K562 (cell line): ENCODE measurements around the gene C1D. TPM values are rescaled to one million over a fixed set of nuclear protein-coding genes. Genes with fewer than 3 reads are reported as not detected.

Experiments used
- C11orf30 ChIP-seq: fragments of 450-650 bp; IDR thresholded peaks from 2 replicates; pipeline ENCODE4 v1.6.1; 2016; ENCODE audit warnings: low read depth, mild to moderate bottlenecking
- CCNT2 ChIP-seq: IDR thresholded peaks from 2 replicates; pipeline ENCODE4 v1.6.1; 2011; ENCODE audit warnings: borderline replicate concordance, low read depth, mild to moderate bottlenecking, moderate library complexity, mixed read lengths, low read length; ENCODE audit not compliant: insufficient read length; ENCODE audit errors: extremely low read depth
- CREB3L1 ChIP-seq: fragments of 450-650 bp; IDR thresholded peaks from 2 replicates; pipeline ENCODE4 v1.6.1; 2014; ENCODE audit warnings: low read depth, mild to moderate bottlenecking, moderate library complexity, borderline replicate concordance
- E2F4 ChIP-seq: sonication (generic); formaldehyde crosslinking; IDR thresholded peaks from 2 replicates; pipeline ENCODE4 v1.8.0; 2022; ENCODE audit warnings: mild to moderate bottlenecking, low read depth, missing genetic modification reagents
- E4F1 ChIP-seq: fragments of 250-450 bp; sonication (Bioruptor Pico); IDR thresholded peaks from 2 replicates; pipeline ENCODE4 v1.5.0; 2021; ENCODE audit warnings: mild to moderate bottlenecking, borderline replicate concordance
- GATA2 ChIP-seq: sonication (generic); formaldehyde crosslinking; IDR thresholded peaks from 2 replicates; pipeline ENCODE4 v1.4.0; 2020; ENCODE audit warnings: mild to moderate bottlenecking, missing genetic modification reagents
- HNRNPUL1 ChIP-seq: fragments of 200-400 bp; formaldehyde crosslinking; IDR thresholded peaks from 2 replicates; pipeline ENCODE4 v1.6.1; 2017; ENCODE audit warnings: low read length
- KHSRP ChIP-seq: fragments of 450-650 bp; IDR thresholded peaks from 2 replicates; pipeline ENCODE4 v1.6.1; 2017
- KLF10 ChIP-seq: fragments of 250-450 bp; sonication (Bioruptor Pico); IDR thresholded peaks from 2 replicates; pipeline ENCODE4 v1.6.1; 2021; ENCODE audit warnings: matching md5 sums
- LCOR ChIP-seq: sonication (generic); formaldehyde crosslinking; IDR thresholded peaks from 2 replicates; pipeline ENCODE4 v1.8.0; 2022; ENCODE audit warnings: mild to moderate bottlenecking, missing genetic modification reagents
- MED1 ChIP-seq: sonication (generic); formaldehyde crosslinking; IDR thresholded peaks from 2 replicates; pipeline ENCODE4 v1.8.1; 2023; ENCODE audit warnings: missing genetic modification reagents, borderline replicate concordance
- NRF1 ChIP-seq, 2 experiments: fragments of 450-650 bp; IDR thresholded peaks in 1 of 2; conservative IDR thresholded peaks in 1 of 2; 2 replicates each; pipeline ENCODE4 v1.6.1; 2014; ENCODE audit warnings: mild to moderate bottlenecking in 2 of 2
- PHF8 ChIP-seq: fragments of 200-600 bp; sonication (generic); IDR thresholded peaks from 2 replicates; pipeline ENCODE4 v1.6.1; 2012; ENCODE audit warnings: mixed run types, mild to moderate bottlenecking, inconsistent platforms, low read length, moderate library complexity, borderline replicate concordance
- POLR2AphosphoS5 ChIP-seq: IDR thresholded peaks from 2 replicates; pipeline ENCODE4 v1.6.1; 2011; ENCODE audit warnings: mild to moderate bottlenecking, low read depth, low read length, moderate library complexity; ENCODE audit not compliant: control insufficient read depth, insufficient read depth
- PTBP1 ChIP-seq: fragments of 200-400 bp; formaldehyde crosslinking; IDR thresholded peaks from 2 replicates; pipeline ENCODE4 v1.6.1; 2017; ENCODE audit warnings: low read depth, low read length
- RB1 ChIP-seq: fragments of 450-650 bp; IDR thresholded peaks from 2 replicates; pipeline ENCODE4 v1.6.1; 2017; ENCODE audit warnings: low read depth, mild to moderate bottlenecking
- TEAD4 ChIP-seq, 2 experiments: sonication (generic) in 1 of 2; formaldehyde crosslinking in 1 of 2; IDR thresholded peaks; 2 replicates each; pipeline versions ENCODE4 v1.6.1 to v1.8.0; 2012 to 2022; ENCODE audit warnings: borderline replicate concordance in 1 of 2, inconsistent platforms in 1 of 2, low read length in 1 of 2, mild to moderate bottlenecking in 1 of 2, missing genetic modification reagents in 1 of 2
- THAP7 ChIP-seq: fragments of 250-450 bp; sonication (Bioruptor Pico); IDR thresholded peaks from 2 replicates; pipeline ENCODE4 v1.5.0; 2021
- ZNF277 ChIP-seq: fragments of 250-450 bp; sonication (Bioruptor Pico); IDR thresholded peaks from 2 replicates; pipeline ENCODE4 v1.8.0; 2022; ENCODE audit warnings: inconsistent platforms, mild to moderate bottlenecking, moderate library complexity, borderline replicate concordance
- ZNF699 ChIP-seq: fragments of 250-450 bp; sonication (Bioruptor Pico); IDR thresholded peaks from 2 replicates; pipeline ENCODE4 v1.8.0; 2021; ENCODE audit warnings: mild to moderate bottlenecking, moderate library complexity; ENCODE audit not compliant: insufficient replicate concordance
- polyA plus RNA-seq, 8 experiments: library from polyadenylated mRNA; depleted of rRNA in 4 of 8; stranded (reverse) in 5 of 8; unstranded in 3 of 8; fragments of >200 nt; fragmentation: Nextera tagmentation in 2 of 8; fragmentation: Illumina TruSeq in 1 of 8; extraction: Ambion mirVana in 2 of 8; extraction: Trizol in 1 of 8; gene quantifications; 2 replicates each; pipeline versions ENCODE4 v1.2.1 to v1.2.3, GENCODE V29; 2011 to 2014; ENCODE audit warnings: inconsistent platforms in 1 of 8, missing spikeins in 1 of 8
- total RNA-seq, 7 experiments: library from RNA; depleted of rRNA in 6 of 7; stranded (reverse); fragments of >200 nt in 6 of 7; fragmentation: Illumina TruSeq in 2 of 7; extraction: Trizol in 2 of 7; gene quantifications; 2 replicates each; pipeline versions ENCODE4 v1.2.1 to v1.2.3, GENCODE V29; 2011 to 2021; ENCODE audit warnings: low replicate concordance in 1 of 7

The C1D gene
- total and polyA plus RNA-seq, 9 of the 15 experiments (the other 6 are each of a cell fraction or from before 2014, with no cell fraction given) = 33.2 to 123 (median 56.5) TPM

GRCh38 chr2:68062680-68063387, at the start of gene C1D (continued):
- TF ChIP-seq RB1 (no peak), POLR2AphosphoS5 (peak; percentile 94), E2F4 (CRISPR knock-in tag) (no peak), HNRNPUL1 (no peak), TEAD4 (IDR thresholded peaks at IDR 0.05; ENCODE audit: low read length) (peak; percentile 42), TEAD4 (CRISPR knock-in tag; IDR thresholded peaks at IDR 0.05; ENCODE audit: borderline replicate concordance) (no peak), KLF10 (no peak), MED1 (no peak), PHF8 (peak; percentile 84), KHSRP (peak; percentile 95), NRF1 (conservative IDR thresholded peaks at IDR 0.05 in 1 of 2, IDR thresholded peaks at IDR 0.05 in 1 of 2) (peak in 1 of 2 experiments; percentile 44; a peak in 1 of 4 replicates), THAP7 (CRISPR knock-in tag) (no peak), PTBP1 (no peak), ZNF699 (CRISPR knock-in tag) (no peak), CCNT2 (peak; percentile 52), LCOR (CRISPR knock-in tag) (0 out of 2 replicates have a peak, but pooled peaks have one; percentile 18), C11orf30 (peak; percentile 98), ZNF277 (CRISPR knock-in tag) (no peak), E4F1 (CRISPR knock-in tag) (no peak), GATA2 (CRISPR knock-in tag) (no peak), CREB3L1 (peak; percentile 73; the same call in 1 of the 2 replicates)
